MM.1S (cell line): Measurements from ENCODE around the gene ANKRD52.

Source experiments
- CTCF ChIP-seq: fragments of 300-600 bp; sonication (generic); IDR thresholded peaks from 2 replicates; pipeline ENCODE4 v1.5.1; 2016; ENCODE audit warnings: antibody characterized with exemption, low read length, mixed read lengths
- EZH2 ChIP-seq: fragments of 300-600 bp; sonication (generic); optimal IDR thresholded peaks from 2 replicates; pipeline ENCODE3; 2017; ENCODE audit warnings: low read depth, mild to moderate bottlenecking, antibody characterized with exemption, low read length, mixed read lengths
- EZH2phosphoT487 ChIP-seq: fragments of 300-600 bp; sonication (generic); IDR thresholded peaks from 2 replicates; pipeline ENCODE4 v1.6.1; 2018; ENCODE audit warnings: antibody characterized with exemption, low read length

- TF ChIP-seq EZH2 (no peak), CTCF (peak; percentile 49), EZH2phosphoT487 (no peak)
Observed at GRCh38 chr12:56258068-56258819, at the start of gene ANKRD52.
